CD14-positive monocyte (primary cell): ENCODE results near the gene BIRC3. TPM values are rescaled to one million over a fixed set of nuclear protein-coding genes. Genes with fewer than 3 reads are reported as not detected.

Source experiments
- DNase-seq, 3 donors: peaks; one replicate each; pipeline ENCODE4 v3.0.0-alpha.2; 2011 to 2022
- H2AFZ ChIP-seq: 2 replicates; pipeline ENCODE4 v1.6.0; 2012; ENCODE audit warnings: mild to moderate bottlenecking, low read depth, low read length, inconsistent platforms; ENCODE audit not compliant: insufficient read depth, poor library complexity, severe bottlenecking
- H3K27ac ChIP-seq, 2 donors: 1 replicate in 1 of 2; 2 replicates in 1 of 2; pipeline ENCODE4 v1.5.1; 2012 to 2013; ENCODE audit warnings: low read length in 2 of 2, control low read depth in 1 of 2, inconsistent platforms in 1 of 2, low read depth in 1 of 2, mild to moderate bottlenecking in 1 of 2
- H3K27me3 ChIP-seq, 2 donors: one replicate each; pipeline versions ENCODE4 v1.6.0 to v1.6.1; 2011 to 2013; ENCODE audit warnings: low read length in 2 of 2; ENCODE audit not compliant: control insufficient read depth in 2 of 2, insufficient read depth in 2 of 2
- H3K36me3 ChIP-seq, 2 donors: replicated peaks in 1 of 2; 1 replicate in 1 of 2; 2 replicates in 1 of 2; pipeline versions ENCODE4 v1.5.1 to v1.6.1; 2012 to 2013; ENCODE audit warnings: low read length in 2 of 2, control low read depth in 1 of 2, inconsistent platforms in 1 of 2, mild to moderate bottlenecking in 1 of 2; ENCODE audit not compliant: insufficient read depth in 2 of 2, control insufficient read depth in 1 of 2
- H3K4me1 ChIP-seq, 2 donors: 1 replicate in 1 of 2; 2 replicates in 1 of 2; pipeline versions ENCODE4 v1.5.1 to v1.6.1; 2012 to 2013; ENCODE audit warnings: low read length in 2 of 2, control low read depth in 1 of 2, inconsistent platforms in 1 of 2, mild to moderate bottlenecking in 1 of 2, moderate library complexity in 1 of 2; ENCODE audit not compliant: insufficient read depth in 2 of 2, control insufficient read depth in 1 of 2
- H3K4me2 ChIP-seq: replicated peaks from 2 replicates; pipeline ENCODE3; 2012; ENCODE audit warnings: low read length, moderate library complexity, mild to moderate bottlenecking; ENCODE audit not compliant: poor library complexity, severe bottlenecking; ENCODE audit errors: extremely low read depth
- H3K4me3 ChIP-seq, 3 experiments: fragments of 200-600 bp in 1 of 3; sonication (generic) in 1 of 3; replicated peaks in 1 of 3; 1 replicate in 2 of 3; 2 replicates in 1 of 3; pipeline ENCODE4 v1.5.1; 2011 to 2013; ENCODE audit warnings: low read length in 3 of 3, mild to moderate bottlenecking in 3 of 3, control low read depth in 2 of 3, low read depth in 2 of 3, inconsistent platforms in 1 of 3, moderate library complexity in 1 of 3
- H3K79me2 ChIP-seq: 2 replicates; pipeline ENCODE4 v1.6.0; 2012; ENCODE audit warnings: mild to moderate bottlenecking, control low read depth, inconsistent platforms, low read length, moderate library complexity; ENCODE audit not compliant: insufficient read depth
- H3K9ac ChIP-seq: 2 replicates; pipeline ENCODE4 v1.6.0; 2017; ENCODE audit warnings: low read length, mild to moderate bottlenecking; ENCODE audit not compliant: insufficient read depth, poor library complexity, severe bottlenecking
- H3K9me3 ChIP-seq, 2 donors: replicated peaks in 1 of 2; 1 replicate in 1 of 2; 2 replicates in 1 of 2; pipeline versions ENCODE4 v1.5.1 to v1.6.1; 2012 to 2013; ENCODE audit warnings: low read length in 2 of 2, control low read depth in 1 of 2; ENCODE audit not compliant: control insufficient read depth in 1 of 2, insufficient read depth in 1 of 2
- H4K20me1 ChIP-seq: 2 replicates; pipeline ENCODE4 v1.6.0; 2012; ENCODE audit warnings: mild to moderate bottlenecking, low read length, control low read depth, moderate library complexity; ENCODE audit not compliant: insufficient read depth
- H3K27ac Mint-ChIP-seq, 7 donors: one replicate each; pipeline ENCODE4 v1.8.0; 2020; ENCODE audit warnings: mild to moderate bottlenecking in 7 of 7, mixed read lengths in 7 of 7, moderate library complexity in 6 of 7, inconsistent platforms in 2 of 7
- H3K27me3 Mint-ChIP-seq, 3 donors: one replicate each; pipeline ENCODE4 v1.8.0; 2021 to 2022; ENCODE audit warnings: low read depth in 3 of 3, mild to moderate bottlenecking in 3 of 3, mixed read lengths in 3 of 3, moderate library complexity in 3 of 3, inconsistent platforms in 1 of 3
- H3K36me3 Mint-ChIP-seq, 2 donors: one replicate each; pipeline ENCODE4 v1.8.0; 2020; ENCODE audit warnings: mixed read lengths in 2 of 2, inconsistent platforms in 1 of 2, mild to moderate bottlenecking in 1 of 2
- H3K4me1 Mint-ChIP-seq: one replicate; pipeline ENCODE4 v1.8.0; 2020; ENCODE audit warnings: mild to moderate bottlenecking, mixed read lengths
- H3K4me3 Mint-ChIP-seq, 2 donors: one replicate each; pipeline ENCODE4 v1.8.0; 2020; ENCODE audit warnings: mild to moderate bottlenecking in 2 of 2, mixed read lengths in 2 of 2, moderate library complexity in 1 of 2
- H3K9me3 Mint-ChIP-seq, 7 donors: one replicate each; pipeline ENCODE4 v1.8.0; 2020 to 2022; ENCODE audit warnings: mixed read lengths in 7 of 7, mild to moderate bottlenecking in 6 of 7, moderate library complexity in 6 of 7, inconsistent platforms in 2 of 7
- WGBS: methylation state at CpG from one replicate; pipeline ENCODE4 v1.1.5; 2013; ENCODE audit warnings: missing lambda C conversion rate; ENCODE audit not compliant: insufficient coverage; 5-methylcytosine and 5-hydroxymethylcytosine counted together
- intact Hi-C, 2 donors: fragments of 100-400 bp; cut with micrococcal nuclease; formaldehyde crosslinking; loops; one replicate each; pipeline versions ENCODE4 v1.15.0 to v1.15.1; 2023
- polyA minus RNA-seq: library from RNA; depleted of rRNA, polyadenylated mRNA; stranded (reverse); fragments of >200 nt; gene quantifications from 2 replicates; pipeline ENCODE4 v1.2.3, GENCODE V29; 2012
- polyA plus RNA-seq, 3 donors: library from polyadenylated mRNA; depleted of rRNA in 1 of 3; unstranded in 2 of 3; stranded (reverse) in 1 of 3; fragments of 300-500 nt in 2 of 3; fragments of >200 nt in 1 of 3; fragmentation: Illumina TruSeq in 2 of 3; gene quantifications; 1 replicate in 2 of 3; 2 replicates in 1 of 3; pipeline ENCODE4 v1.2.3, GENCODE V29; 2012 to 2021
- total RNA-seq, 12 experiments: library from RNA in 1 of 12; stranded (reverse) in 1 of 12; fragments of 120-200 nt in 1 of 12; gene quantifications; one replicate each; pipeline ENCODE4 v1.2.4 and lab custom pipeline; 2013 to 2026; ENCODE audit warnings: mixed read lengths in 6 of 12, inconsistent platforms in 1 of 12
- TF ChIP-seq, protein P1 (sequence below): fragments of 200-600 bp; IDR thresholded peaks from one replicate; pipeline ENCODE4 v1.8.0; 2022; ENCODE audit warnings: antibody characterized with exemption, mild to moderate bottlenecking

Gene BIRC3
- 29.0 TPM for total RNA-seq (2013)
- 1 to 10 TPM; 3.0 to 9.8 (median 9.5) TPM for polyA plus RNA-seq
- 7.9 and 8.1 TPM in 2 replicates for polyA minus RNA-seq
- 94.3 to 819 (median 364) reads per million in 11 experiments for total RNA-seq (lab: John Stamatoyannopoulos, UW)

GRCh38 chr11:102317099-102317767 lies at the start of gene BIRC3:
Gene BIRC3, plus strand, starts transcription at chr11:102317484. Its CDS starts 7,026 bp downstream, at chr11:102324510.
- Histone ChIP-seq H3K4me1 (peaks cover 32 to 52% of the 10 kb centered on the region in 2 donors), H3K4me2 (peak within 1 kb of the TSS; percentile 65), H2AFZ (peak within 1 kb of the TSS; percentile 21), H3K27ac (peak within 1 kb of the TSS; percentile 93 to 98), H3K4me3 (peak within 1 kb of the TSS; percentile 53 to 73 (median 73)), H3K79me2 (no peaks in the 10 kb centered on the region), H3K9ac (peak within 1 kb of the TSS; percentile 84), H3K27me3 (no peaks in the 10 kb centered on the region), H3K9me3 (no peaks in the 10 kb centered on the region), H4K20me1 (no peaks in the 10 kb centered on the region), H3K36me3 (no peaks in the 10 kb centered on the region)
- TF ChIP-seq, protein P1, sequence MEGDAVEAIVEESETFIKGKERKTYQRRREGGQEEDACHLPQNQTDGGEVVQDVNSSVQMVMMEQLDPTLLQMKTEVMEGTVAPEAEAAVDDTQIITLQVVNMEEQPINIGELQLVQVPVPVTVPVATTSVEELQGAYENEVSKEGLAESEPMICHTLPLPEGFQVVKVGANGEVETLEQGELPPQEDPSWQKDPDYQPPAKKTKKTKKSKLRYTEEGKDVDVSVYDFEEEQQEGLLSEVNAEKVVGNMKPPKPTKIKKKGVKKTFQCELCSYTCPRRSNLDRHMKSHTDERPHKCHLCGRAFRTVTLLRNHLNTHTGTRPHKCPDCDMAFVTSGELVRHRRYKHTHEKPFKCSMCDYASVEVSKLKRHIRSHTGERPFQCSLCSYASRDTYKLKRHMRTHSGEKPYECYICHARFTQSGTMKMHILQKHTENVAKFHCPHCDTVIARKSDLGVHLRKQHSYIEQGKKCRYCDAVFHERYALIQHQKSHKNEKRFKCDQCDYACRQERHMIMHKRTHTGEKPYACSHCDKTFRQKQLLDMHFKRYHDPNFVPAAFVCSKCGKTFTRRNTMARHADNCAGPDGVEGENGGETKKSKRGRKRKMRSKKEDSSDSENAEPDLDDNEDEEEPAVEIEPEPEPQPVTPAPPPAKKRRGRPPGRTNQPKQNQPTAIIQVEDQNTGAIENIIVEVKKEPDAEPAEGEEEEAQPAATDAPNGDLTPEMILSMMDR, result peak; percentile 8
- Mint-ChIP-seq H3K4me3 (peak within 1 kb of the TSS; percentile 94 to 97), H3K9me3 (peaks cover 0 to 2% (median 0%) of the 10 kb centered on the region in 7 donors), H3K36me3 (peaks cover 7 to 20% of the 10 kb centered on the region in 2 donors), H3K27ac (peak within 1 kb of the TSS; percentile 96 to 100 (median 98)), H3K4me1 (peaks cover 66% of the 10 kb centered on the region), H3K27me3 (peaks cover 0 to 2% (median 0%) of the 10 kb centered on the region in 3 donors)
- peak; percentile 97 to 100 (median 98) for DNase-seq
- 0% methylated on average over 33 of the region's 34 CpGs for WGBS
- intact Hi-C loops, result no loop called here

GRCh38 chr11:102267609-102268008 lies 49.7 kb upstream of the BIRC3 start:
- Histone ChIP-seq H3K27me3 (peaks cover 39 to 59% of the 10 kb centered on the region in 2 donors), H3K9ac (no peak overlapping the region), H3K4me2 (no peak overlapping the region), H3K4me1 (peaks cover 6 to 8% of the 10 kb centered on the region in 2 donors), H3K4me3 (no peak overlapping the region), H3K79me2 (no peaks in the 10 kb centered on the region), H3K36me3 (no peaks in the 10 kb centered on the region), H3K27ac (no peak overlapping the region), H3K9me3 (no peaks in the 10 kb centered on the region), H4K20me1 (no peaks in the 10 kb centered on the region), H2AFZ (no peak overlapping the region)
- peaks cover 2% of the 10 kb centered on the region in 2 donors for H3K36me3 Mint-ChIP-seq
- H3K4me3 Mint-ChIP-seq, result peak overlapping the region in 1 of 2 donors; percentile 78
- peaks cover 0 to 5% (median 0%) of the 10 kb centered on the region in 7 donors for H3K9me3 Mint-ChIP-seq
- DNase-seq, result no peak
- TF ChIP-seq, protein P1, result no peak
- H3K27ac Mint-ChIP-seq, result no peak overlapping the region
- intact Hi-C loops, result no loop called here
- WGBS, result 100% methylated on average over 1 of the region's 5 CpGs
- peaks cover 46 to 66% (median 60%) of the 10 kb centered on the region in 3 donors for H3K27me3 Mint-ChIP-seq
- peaks cover 13% of the 10 kb centered on the region for H3K4me1 Mint-ChIP-seq
